GM15510 (cell line): ENCODE measurements around the gene LHX2.

Source experiments
- POLR2A ChIP-seq: IDR thresholded peaks from 3 replicates; pipeline ENCODE4 v1.6.1; 2011; ENCODE audit warnings: borderline replicate concordance; ENCODE audit not compliant: insufficient read length; ENCODE audit errors: extremely low read depth

LHX2 gene

DNA sequence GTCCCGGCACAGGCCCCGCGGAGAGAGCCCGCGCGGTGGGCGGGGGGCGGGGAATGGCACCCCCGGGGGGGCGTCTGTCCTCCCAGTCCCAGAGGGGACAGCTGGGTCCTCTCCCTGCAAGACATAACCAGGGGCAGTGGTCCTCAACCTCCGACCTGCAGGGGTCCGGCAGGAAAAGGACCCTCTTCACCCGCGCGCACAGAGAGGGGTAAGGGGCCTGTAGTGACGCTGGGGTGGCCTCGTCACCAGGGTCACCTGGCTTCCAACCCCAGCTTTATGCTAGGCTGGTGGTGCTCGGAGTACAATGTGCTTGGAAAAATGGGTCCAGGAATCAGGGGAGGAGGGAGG, 34.2 kb downstream of the LHX2 start:
- no peak for TF ChIP-seq POLR2A

DNA sequence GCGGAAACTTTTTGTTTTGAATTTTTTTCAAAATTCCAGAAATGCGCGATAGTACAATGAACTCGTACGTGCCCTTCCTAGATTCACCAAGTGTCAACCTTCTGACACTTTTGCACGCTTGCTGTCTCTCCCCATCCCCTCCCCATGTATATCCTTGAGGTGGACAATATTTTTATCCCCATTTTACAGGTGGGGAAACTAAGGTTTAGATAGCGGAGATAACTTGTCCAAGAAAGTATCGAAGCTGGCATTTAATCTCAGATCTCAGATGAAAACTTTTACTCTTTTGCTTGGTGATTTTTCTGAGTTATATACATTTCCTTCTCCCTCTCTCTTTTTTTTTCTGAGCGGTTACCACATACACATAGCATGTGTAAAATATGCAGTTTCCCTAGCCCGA, 34.6 kb downstream of the LHX2 start:
- no peak for TF ChIP-seq POLR2A

DNA sequence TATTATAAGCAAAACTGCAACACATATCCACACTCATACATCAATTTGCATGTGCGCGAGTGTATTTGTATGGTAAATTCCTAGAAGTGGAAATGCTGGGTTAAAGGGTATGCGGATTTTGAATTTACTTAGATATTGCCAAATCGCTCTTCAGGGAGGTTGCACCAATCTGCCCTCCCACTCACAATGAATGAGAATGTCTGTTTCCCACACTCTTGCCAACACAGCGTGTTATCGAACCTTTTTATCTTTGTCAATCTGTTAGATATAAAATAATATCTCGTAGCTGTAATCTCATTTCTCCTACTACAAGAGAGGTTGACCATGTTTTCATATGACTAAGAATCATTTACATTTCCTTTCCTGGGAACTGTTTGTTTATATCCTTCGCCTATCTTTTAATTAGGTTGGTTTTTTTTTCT, 35.7 kb downstream of the LHX2 start:
- TF ChIP-seq POLR2A, result no peak

DNA sequence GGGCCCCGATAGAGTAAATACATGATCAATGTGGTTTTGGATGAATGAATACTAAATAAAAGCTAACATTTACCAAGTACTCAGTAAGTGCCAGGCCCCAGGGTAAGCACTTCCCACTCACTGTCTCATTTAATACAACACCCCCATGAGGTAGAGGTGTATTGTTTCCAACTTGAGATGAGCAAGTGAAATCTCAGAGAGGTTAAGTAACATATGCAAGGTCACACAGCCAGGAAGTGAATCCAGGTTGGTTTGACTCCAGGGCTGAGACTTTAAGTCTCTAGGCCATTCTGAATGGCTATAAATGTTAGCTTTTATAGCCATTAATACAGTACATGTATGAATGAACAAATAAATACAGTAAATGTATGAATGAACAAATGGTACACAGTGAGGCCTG, 39.4 kb downstream of the LHX2 start:
- TF ChIP-seq POLR2A, result no peak

DNA sequence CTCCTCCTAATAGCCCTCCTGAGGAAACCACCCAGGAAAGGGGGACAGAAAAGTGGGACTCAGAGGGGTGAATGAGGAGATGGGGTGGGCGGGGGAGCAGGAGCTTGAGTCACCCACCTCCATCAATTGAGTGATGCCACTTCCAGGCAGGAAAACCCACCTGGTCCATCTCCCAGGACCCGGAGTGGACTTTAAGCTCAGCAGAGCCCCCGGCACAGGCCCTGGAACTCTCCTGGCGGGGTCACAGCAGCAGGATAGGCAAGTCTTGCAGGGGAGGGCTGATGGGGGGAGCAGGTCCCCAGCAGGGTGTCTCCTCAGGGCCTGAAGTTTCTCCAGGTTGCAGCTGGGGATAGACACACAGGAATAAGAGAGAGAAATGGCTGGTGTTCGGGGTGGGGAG, 40.8 kb downstream of the LHX2 start:
- TF ChIP-seq POLR2A, result no peak

DNA sequence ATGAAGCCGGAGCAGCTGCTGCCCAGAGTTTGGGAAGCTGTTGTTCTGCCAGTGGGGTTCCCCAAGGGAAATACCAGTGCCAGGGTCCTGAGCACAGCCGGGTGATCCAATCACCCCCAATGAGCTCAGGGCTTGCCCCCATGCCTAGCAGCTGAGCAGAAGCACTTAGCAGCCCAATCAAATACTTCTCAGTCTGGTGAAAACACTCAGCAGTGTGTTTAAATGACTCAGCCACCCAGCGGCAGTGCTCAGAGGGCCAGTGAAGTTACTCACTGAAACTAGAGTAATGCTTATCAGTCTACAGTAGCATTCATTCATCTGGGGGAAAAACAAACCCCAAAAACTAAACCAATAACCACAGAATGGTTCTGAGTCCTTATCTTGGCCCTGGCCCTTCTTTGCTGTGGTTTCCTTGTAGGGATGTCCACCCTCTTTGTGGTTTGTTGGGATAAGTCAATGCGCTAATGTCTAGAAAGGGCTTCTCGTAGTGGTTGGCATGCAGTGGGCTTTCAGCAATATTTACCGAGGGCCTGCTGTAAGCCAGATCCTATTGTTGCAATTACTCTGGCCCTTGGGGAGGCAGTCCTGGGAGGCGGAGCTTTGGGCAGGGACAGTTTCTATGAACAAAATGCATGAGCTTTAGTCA, 43.1 kb downstream of the LHX2 start:
- no peak for TF ChIP-seq POLR2A

DNA sequence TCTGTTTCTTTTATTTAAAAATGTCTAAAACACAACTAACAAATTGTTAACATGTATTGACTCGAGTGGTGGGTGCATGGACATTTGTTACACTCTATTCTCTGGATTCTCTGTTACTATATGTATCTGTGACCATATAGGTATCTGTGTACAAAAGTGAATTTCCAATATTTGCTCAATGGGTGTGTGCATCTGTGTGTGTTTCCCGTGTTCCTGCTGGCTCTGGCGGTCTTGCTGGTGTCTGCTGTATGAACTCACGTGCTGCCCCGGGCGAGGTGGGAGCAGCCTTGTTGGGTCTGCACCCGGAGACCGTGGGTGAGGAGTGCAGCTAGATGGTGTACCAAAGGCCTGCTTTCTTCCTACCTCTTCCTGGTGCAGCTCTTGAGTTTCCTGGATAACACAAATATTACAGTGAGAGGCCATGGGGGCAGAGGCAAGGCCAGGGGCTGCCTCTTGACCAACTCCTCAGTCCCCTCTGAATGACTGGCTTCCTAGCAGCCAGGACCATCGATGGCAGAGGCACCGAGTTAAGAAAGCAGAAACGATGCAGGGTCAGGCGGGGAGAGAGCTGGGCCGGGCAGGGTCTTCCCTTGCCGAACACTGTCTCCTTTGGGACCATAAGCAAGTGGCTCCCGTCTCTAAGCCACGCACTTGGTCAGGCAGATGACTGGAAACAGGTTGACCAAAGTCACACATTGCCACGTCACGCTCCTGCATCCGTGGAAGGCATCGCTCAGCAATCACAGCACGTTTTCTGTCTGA, 49.5 kb downstream of the LHX2 start:
- TF ChIP-seq POLR2A, result no peak

DNA sequence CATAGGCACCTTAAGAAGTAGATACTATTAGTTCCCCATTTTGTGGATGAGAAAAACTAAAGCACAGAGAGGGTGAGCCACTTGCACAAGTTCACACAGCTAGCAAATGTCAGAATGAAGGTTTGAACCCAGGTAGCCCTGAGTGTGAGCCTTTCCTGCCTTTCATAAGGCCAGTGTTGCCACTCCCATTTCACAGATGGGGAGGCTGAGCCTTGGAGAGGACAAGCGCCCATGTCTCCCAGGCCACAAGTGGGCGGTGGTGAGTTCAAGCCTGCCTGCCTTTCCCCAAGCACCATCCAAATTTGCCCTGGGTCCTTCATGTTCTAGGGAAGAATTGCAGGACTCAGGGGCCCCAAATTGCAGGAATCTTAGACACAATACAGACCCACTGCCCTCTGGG, 50.6 kb downstream of the LHX2 start:
- TF ChIP-seq POLR2A, result no peak

DNA sequence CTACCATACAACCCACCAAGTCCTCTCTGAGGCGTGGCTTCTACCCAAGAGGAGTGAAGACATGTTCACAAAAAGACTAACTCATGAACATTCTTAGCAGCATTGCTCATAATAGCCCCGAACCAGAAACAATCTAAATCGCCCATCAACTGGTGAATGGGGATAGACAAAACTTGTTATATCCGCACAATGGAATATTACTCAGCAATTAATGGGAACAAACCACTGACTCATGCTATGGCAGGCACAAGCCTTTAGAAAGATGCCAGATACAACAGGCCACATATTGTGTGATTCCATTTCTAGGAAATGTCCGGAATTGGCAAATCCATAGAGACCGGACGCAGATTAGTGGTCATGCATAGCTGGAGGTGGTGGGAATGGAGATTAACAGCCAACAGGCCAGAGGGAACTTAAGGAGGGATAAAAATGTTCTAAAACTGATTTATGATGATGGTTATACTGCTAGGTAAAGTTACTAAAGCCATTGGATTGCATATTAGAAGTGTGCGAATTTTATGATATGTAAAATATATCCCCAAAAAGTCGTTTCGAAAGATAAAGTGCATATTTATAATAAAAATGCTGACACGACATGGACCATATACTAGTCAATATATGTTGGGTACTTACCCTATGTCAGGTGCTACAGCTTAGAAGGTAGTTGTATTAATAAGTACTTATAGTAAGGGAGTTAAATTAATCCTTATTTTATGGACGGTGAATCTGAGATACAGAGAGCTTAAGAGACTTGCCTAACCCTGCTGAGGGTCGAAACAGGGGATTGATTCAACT, 55.4 kb downstream of the LHX2 start:
- no peak for TF ChIP-seq POLR2A

DNA sequence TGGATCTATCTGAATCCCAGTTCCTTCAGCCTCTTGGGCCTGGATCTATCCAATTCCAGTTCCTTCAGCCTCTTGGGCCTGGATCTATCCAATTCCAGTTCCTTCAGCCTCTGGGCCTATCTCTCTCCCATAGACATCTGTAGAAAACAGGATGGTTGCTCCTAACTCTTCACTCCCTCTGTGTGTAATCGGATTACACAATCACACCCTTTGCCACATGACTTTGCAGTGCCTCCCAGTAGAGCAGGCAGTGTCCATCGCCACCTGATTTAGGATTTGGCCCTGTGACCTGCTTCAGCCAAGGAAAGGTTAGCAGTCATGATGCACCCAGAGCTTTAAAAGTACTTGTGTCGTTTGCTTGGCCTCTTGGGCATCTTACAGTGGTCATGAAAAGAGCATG, 56.7 kb downstream of the LHX2 start:
- TF ChIP-seq POLR2A, result no peak

DNA sequence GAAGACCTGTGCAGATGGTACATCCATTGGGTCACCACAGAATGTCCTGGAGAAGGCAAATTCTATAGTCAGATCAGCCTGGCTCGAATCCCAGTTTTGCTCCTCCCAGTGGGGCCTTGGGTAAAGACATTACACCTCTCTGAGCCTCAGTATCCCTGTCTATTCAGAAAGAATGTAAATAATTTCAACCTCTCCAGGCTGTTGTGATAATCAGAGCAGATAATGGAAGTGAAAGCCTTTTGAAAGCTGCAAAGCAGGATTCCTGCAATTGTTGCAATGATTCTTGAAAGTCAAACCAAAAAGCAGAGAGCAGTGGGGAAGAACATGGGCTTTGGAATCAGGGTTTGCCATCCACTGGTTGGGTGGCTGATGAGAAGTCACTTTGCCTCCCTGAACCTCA, 63.2 kb downstream of the LHX2 start:
- no peak for TF ChIP-seq POLR2A

DNA sequence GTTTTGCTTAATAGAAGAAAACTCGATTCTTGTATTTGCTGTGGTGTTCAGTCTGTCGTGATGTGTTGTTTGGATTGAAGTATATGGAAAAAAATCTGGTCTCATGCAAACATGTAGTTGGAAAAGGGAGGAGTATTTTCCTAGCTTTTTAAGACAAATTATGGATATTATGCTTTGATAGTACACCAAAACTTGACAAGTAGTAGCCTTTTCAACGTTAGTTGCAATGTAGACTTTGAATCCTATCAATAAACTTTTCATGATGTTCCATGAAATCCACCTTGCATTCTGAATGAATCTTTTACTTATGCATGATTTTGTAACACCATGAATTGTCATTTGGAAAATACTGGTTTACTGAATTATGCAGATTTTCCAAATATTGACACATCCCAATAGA, 64.2 kb downstream of the LHX2 start:
- TF ChIP-seq POLR2A, result no peak

DNA sequence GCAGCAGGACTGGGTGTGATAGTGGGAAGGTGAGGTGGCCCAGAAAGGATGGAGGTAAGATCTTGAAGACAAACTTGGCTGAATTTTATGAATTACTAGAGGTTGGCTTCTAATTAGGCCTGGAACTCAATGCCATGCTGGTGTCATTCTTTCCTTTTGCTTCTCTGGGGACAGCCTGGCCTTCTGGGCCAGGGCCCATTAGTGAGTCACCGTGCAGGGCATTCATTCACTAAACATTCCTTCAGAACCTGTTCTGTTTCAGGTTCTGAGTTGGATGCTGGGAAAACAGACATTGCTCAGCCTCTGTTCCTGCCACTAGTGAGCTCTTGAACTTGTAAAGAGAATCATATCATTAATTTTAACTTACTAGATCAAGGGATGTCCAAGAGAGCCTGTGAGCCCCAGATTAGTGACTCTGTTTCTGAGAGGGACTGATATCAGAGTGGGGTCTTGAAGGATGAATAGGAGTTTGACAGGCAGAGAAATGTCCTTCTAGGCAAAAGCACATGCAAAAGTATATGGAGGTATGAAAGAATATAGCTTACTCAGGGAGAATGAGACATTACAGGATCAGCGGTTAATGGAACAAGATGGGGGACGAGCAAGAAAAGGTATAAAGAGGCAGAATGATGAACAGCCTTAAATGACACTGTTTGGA, 66.5 kb downstream of the LHX2 start:
- no peak for TF ChIP-seq POLR2A

DNA sequence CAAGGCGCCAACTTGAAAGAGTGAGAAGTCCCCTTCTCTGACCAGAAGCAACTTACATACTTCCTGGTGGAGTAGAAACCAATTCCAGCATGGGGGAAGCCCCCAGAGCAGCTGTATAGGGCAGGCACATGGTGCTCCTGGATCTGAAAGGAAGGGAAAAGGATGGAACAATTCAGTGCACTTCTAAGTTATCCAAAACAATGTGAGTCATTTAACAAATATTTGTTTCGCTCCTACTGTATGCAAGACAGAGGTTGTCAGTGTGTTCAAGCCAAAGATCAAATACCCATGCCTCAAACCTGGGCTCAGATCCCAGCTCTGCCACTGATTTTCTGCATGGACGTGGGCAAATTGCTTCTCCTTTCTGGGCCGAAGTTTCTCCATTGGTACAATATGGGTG, 67.1 kb downstream of the LHX2 start:
- no peak for TF ChIP-seq POLR2A
